Thoracic aorta (tissue), 2 donors: ENCODE results near the gene GABRB3. TPM values are rescaled to one million over a fixed set of nuclear protein-coding genes. Genes with fewer than 3 reads are reported as not detected.

ENCODE experiments used
- ATAC-seq: fragments of 150-250 bp; one replicate; pipeline ENCODE4 v1.8.0; 2017; ENCODE audit warnings: low read depth; ENCODE audit not compliant: insufficient number of reproducible peaks, low FRiP score
- DNase-seq: peaks from one replicate; pipeline ENCODE4 v3.0.0-alpha.2; 2020; ENCODE audit warnings: low spot score
- H3K27ac ChIP-seq, 2 donors: fragments of 200-600 bp; sonication (generic); 1 replicate in 1 of 2; 2 replicates in 1 of 2; pipeline ENCODE4 v1.5.1; 2016; ENCODE audit warnings: mild to moderate bottlenecking in 2 of 2, moderate library complexity in 2 of 2
- H3K27me3 ChIP-seq: fragments of 200-600 bp; sonication (generic); replicated peaks from 2 replicates; pipeline ENCODE4 v1.6.0; 2016; ENCODE audit warnings: mild to moderate bottlenecking; ENCODE audit not compliant: insufficient read depth
- H3K36me3 ChIP-seq: fragments of 200-600 bp; sonication (generic); one replicate; pipeline ENCODE4 v1.5.1; 2016
- H3K4me1 ChIP-seq, 2 donors: fragments of 200-600 bp; sonication (generic); 1 replicate in 1 of 2; 2 replicates in 1 of 2; pipeline versions ENCODE4 v1.5.1 to v1.6.0; 2016; ENCODE audit warnings: low read depth in 2 of 2, mild to moderate bottlenecking in 1 of 2; ENCODE audit not compliant: control insufficient read depth in 1 of 2
- H3K4me3 ChIP-seq: fragments of 200-600 bp; sonication (generic); 2 replicates; pipeline ENCODE4 v1.5.1; 2016; ENCODE audit warnings: mild to moderate bottlenecking
- H3K9me3 ChIP-seq: fragments of 200-600 bp; sonication (generic); 2 replicates; pipeline ENCODE4 v1.5.1; 2016
- CTCF ChIP-seq: fragments of 200-600 bp; sonication (generic); IDR thresholded peaks from one replicate; pipeline ENCODE4 v1.5.1; 2019; ENCODE audit warnings: antibody characterized with exemption
- total RNA-seq, 2 donors: library from RNA; depleted of rRNA; stranded (reverse); fragments of >200 nt; gene quantifications; one replicate each; pipeline versions ENCODE4 v1.1.0 to v1.2.3, GENCODE V29; 2016

Gene GABRB3
- total RNA-seq, 2 donors from 2014 or later, result 0.54 to 2.0 TPM

DNA sequence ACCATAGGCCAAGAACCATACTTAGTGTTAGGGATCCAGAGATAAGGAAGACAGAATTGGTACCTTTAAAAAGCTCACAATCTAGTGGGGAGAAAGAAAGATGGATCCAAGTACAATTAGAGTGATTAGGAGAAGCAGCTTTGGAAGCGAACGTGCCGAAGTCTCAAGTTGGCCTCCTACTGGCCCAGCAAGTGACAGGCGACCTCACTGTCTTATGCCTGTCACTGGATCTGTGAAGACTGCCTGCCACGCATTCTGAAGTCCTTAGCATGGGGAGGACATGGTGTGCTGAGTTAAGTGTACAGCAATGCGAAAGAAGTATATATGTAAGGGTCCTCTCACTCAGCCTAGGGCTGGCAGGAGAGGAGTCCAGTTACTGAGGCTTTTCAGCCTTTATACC, 141.0 kb downstream of the GABRB3 start:
- no peaks in the 10 kb centered on the region for H3K9me3 ChIP-seq
- DNase-seq (no peak), ATAC-seq (no peak)
- no peaks in the 10 kb centered on the region for H3K36me3 ChIP-seq
- H3K4me1 ChIP-seq, result no peaks in the 10 kb centered on the region
- no peak overlapping the region for H3K4me3 ChIP-seq
- TF ChIP-seq CTCF, result no peak
- no peak overlapping the region for H3K27ac ChIP-seq
- no peaks in the 10 kb centered on the region for H3K27me3 ChIP-seq

- Histone ChIP-seq H3K27me3 (no peaks in the 10 kb centered on the region), H3K4me1 (no peaks in the 10 kb centered on the region), H3K9me3 (no peaks in the 10 kb centered on the region), H3K27ac (no peak overlapping the region), H3K4me3 (no peak overlapping the region), H3K36me3 (no peaks in the 10 kb centered on the region)
- DNase-seq (no peak), ATAC-seq (no peak)
- no peak for TF ChIP-seq CTCF
Measured at GRCh38 chr15:26630857-26631256, 142.0 kb downstream of the GABRB3 start.

- Histone ChIP-seq H3K36me3 (no peaks in the 10 kb centered on the region), H3K4me1 (no peaks in the 10 kb centered on the region), H3K4me3 (peak overlapping the region; percentile 59), H3K27ac (peak overlapping the region in 1 of 2 donors; percentile 8), H3K27me3 (no peaks in the 10 kb centered on the region), H3K9me3 (no peaks in the 10 kb centered on the region)
- no peak for TF ChIP-seq CTCF
- DNase-seq (no peak), ATAC-seq (no peak)
Measured at GRCh38 chr15:26628879-26629529, 143.9 kb downstream of the GABRB3 start.

GRCh38 chr15:26628071-26628470, 144.8 kb downstream of the GABRB3 start:
- no peaks in the 10 kb centered on the region for H3K27me3 ChIP-seq
- no peak overlapping the region for H3K27ac ChIP-seq
- no peaks in the 10 kb centered on the region for H3K9me3 ChIP-seq
- ATAC-seq (no peak), DNase-seq (no peak)
- H3K4me3 ChIP-seq, result no peak overlapping the region
- no peaks in the 10 kb centered on the region for H3K36me3 ChIP-seq
- TF ChIP-seq CTCF, result no peak
- no peaks in the 10 kb centered on the region for H3K4me1 ChIP-seq

- no peaks in the 10 kb centered on the region for H3K27me3 ChIP-seq
- H3K27ac ChIP-seq, result no peak overlapping the region
- no peak for ATAC-seq
- no peak for TF ChIP-seq CTCF
- DNase-seq, result no peak
- H3K36me3 ChIP-seq, result no peaks in the 10 kb centered on the region
- no peak overlapping the region for H3K4me3 ChIP-seq
- H3K4me1 ChIP-seq, result no peaks in the 10 kb centered on the region
- no peaks in the 10 kb centered on the region for H3K9me3 ChIP-seq
Measured at GRCh38 chr15:26624128-26624527, 148.7 kb downstream of the GABRB3 start.
